Neural progenitor cell (in vitro differentiated cells): ENCODE results near the gene NCEH1. TPM values are rescaled to one million over a fixed set of nuclear protein-coding genes. Genes with fewer than 3 reads are reported as not detected.

Experiments used
- DNase-seq: peaks from one replicate; pipeline ENCODE4 v3.0.0-alpha.2; 2016; ENCODE audit warnings: low spot score
- H2AFZ ChIP-seq: fragments of 200-600 bp; sonication (generic); replicated peaks from 2 replicates; pipeline ENCODE4 v1.6.1; 2016; ENCODE audit warnings: antibody characterized with exemption
- H3F3A ChIP-seq: fragments of 200-600 bp; sonication (generic); 2 replicates; pipeline ENCODE4 v1.6.1; 2016; ENCODE audit warnings: antibody characterized with exemption, low read depth
- H3K27ac ChIP-seq: fragments of 200-600 bp; sonication (generic); 2 replicates; pipeline ENCODE4 v1.5.1; 2016; ENCODE audit warnings: mild to moderate bottlenecking
- H3K27me3 ChIP-seq: fragments of 200-600 bp; sonication (generic); 2 replicates; pipeline ENCODE4 v1.6.1; 2016; ENCODE audit warnings: mild to moderate bottlenecking, moderate library complexity
- H3K36me3 ChIP-seq: fragments of 200-600 bp; sonication (generic); 2 replicates; pipeline ENCODE4 v1.5.1; 2016
- H3K4me1 ChIP-seq: fragments of 200-600 bp; sonication (generic); 2 replicates; pipeline ENCODE4 v1.6.1; 2016; ENCODE audit warnings: mixed run types
- H3K4me2 ChIP-seq: fragments of 200-600 bp; sonication (generic); 2 replicates; pipeline ENCODE4 v1.6.1; 2016
- H3K4me3 ChIP-seq: fragments of 200-600 bp; sonication (generic); 2 replicates; pipeline ENCODE4 v1.5.1; 2016
- H3K79me2 ChIP-seq: fragments of 200-600 bp; sonication (generic); 2 replicates; pipeline ENCODE4 v1.6.1; 2016; ENCODE audit warnings: low read depth
- H3K9ac ChIP-seq: fragments of 200-600 bp; sonication (generic); 2 replicates; pipeline ENCODE4 v1.6.1; 2016
- H3K9me3 ChIP-seq: fragments of 200-600 bp; sonication (generic); 2 replicates; pipeline ENCODE4 v1.5.1; 2016; ENCODE audit warnings: low read depth
- H4K20me1 ChIP-seq: fragments of 200-600 bp; sonication (generic); 2 replicates; pipeline ENCODE4 v1.6.1; 2016; ENCODE audit warnings: low read depth
- H3K27ac Mint-ChIP-seq: 3 replicates; pipeline ENCODE4 v1.8.0; 2021; ENCODE audit warnings: mixed read lengths
- H3K27me3 Mint-ChIP-seq: 2 replicates; pipeline ENCODE4 v1.8.0; 2022; ENCODE audit warnings: low read depth, mild to moderate bottlenecking, inconsistent platforms, moderate library complexity, mixed read lengths; ENCODE audit not compliant: insufficient read depth
- H3K36me3 Mint-ChIP-seq: 3 replicates; pipeline ENCODE4 v1.8.0; 2021; ENCODE audit warnings: mixed read lengths
- H3K4me1 Mint-ChIP-seq: 3 replicates; pipeline ENCODE4 v1.8.0; 2021; ENCODE audit warnings: mixed read lengths
- H3K4me3 Mint-ChIP-seq: 3 replicates; pipeline ENCODE4 v1.8.0; 2021; ENCODE audit warnings: mild to moderate bottlenecking, moderate library complexity, mixed read lengths
- H3K9me3 Mint-ChIP-seq: 3 replicates; pipeline ENCODE4 v1.8.0; 2020; ENCODE audit warnings: mixed read lengths
- CTCF ChIP-seq: fragments of 200-600 bp; sonication (generic); IDR thresholded peaks from 2 replicates; pipeline ENCODE4 v1.5.1; 2017; ENCODE audit warnings: antibody characterized with exemption, mild to moderate bottlenecking
- EZH2 ChIP-seq: fragments of 200-600 bp; sonication (generic); IDR thresholded peaks from 2 replicates; pipeline ENCODE4 v1.6.1; 2017; ENCODE audit warnings: antibody characterized with exemption, mild to moderate bottlenecking, moderate library complexity
- EZH2phosphoT487 ChIP-seq: fragments of 200-600 bp; sonication (generic); IDR thresholded peaks from 2 replicates; pipeline ENCODE4 v1.6.1; 2017; ENCODE audit warnings: antibody characterized with exemption
- total RNA-seq: library from RNA; depleted of rRNA; stranded (reverse); fragments of >200 nt; gene quantifications from 2 replicates; pipeline ENCODE4 v1.2.3, GENCODE V29; 2015; ENCODE audit warnings: low replicate concordance

NCEH1 gene
- total RNA-seq, 1 donor from 2014 or later = 7.7 TPM

- Histone ChIP-seq H3K9ac (no peak overlapping the region), H3K4me1 (no peaks in the 10 kb centered on the region)
Observed at GRCh38 chr3:172586436-172586835, 124.4 kb downstream of the NCEH1 start.

GRCh38 chr3:172585954-172586353 lies 124.9 kb downstream of the NCEH1 start:
- Histone ChIP-seq H3K4me2 (no peak overlapping the region), H3K4me3 (no peak overlapping the region), H3K36me3 (no peaks in the 10 kb centered on the region), H3K27me3 (no peaks in the 10 kb centered on the region), H4K20me1 (no peaks in the 10 kb centered on the region), H3K4me1 (no peaks in the 10 kb centered on the region), H3K9me3 (no peaks in the 10 kb centered on the region), H3F3A (no peaks in the 10 kb centered on the region), H3K9ac (no peak overlapping the region), H2AFZ (no peak overlapping the region), H3K79me2 (no peaks in the 10 kb centered on the region), H3K27ac (no peak overlapping the region)
- Mint-ChIP-seq H3K27me3 (no peaks in the 10 kb centered on the region), H3K27ac (no peak overlapping the region), H3K4me3 (no peak overlapping the region), H3K9me3 (no peaks in the 10 kb centered on the region), H3K36me3 (no peaks in the 10 kb centered on the region), H3K4me1 (no peaks in the 10 kb centered on the region)
- no peak for TF ChIP-seq EZH2
- no peak for TF ChIP-seq CTCF
- TF ChIP-seq EZH2phosphoT487 = no peak
- DNase-seq = no peak

More at GRCh38 chr3:172586436-172586835, 124.4 kb downstream of the NCEH1 start:
- H3K4me2 ChIP-seq = no peak overlapping the region
- no peak overlapping the region for H2AFZ ChIP-seq
- H3K4me3 ChIP-seq = no peak overlapping the region
- no peaks in the 10 kb centered on the region for H3K27me3 ChIP-seq
- no peaks in the 10 kb centered on the region for H3K36me3 ChIP-seq
- Mint-ChIP-seq H3K36me3 (no peaks in the 10 kb centered on the region), H3K4me3 (no peak overlapping the region), H3K27me3 (no peaks in the 10 kb centered on the region), H3K27ac (no peak overlapping the region), H3K4me1 (no peaks in the 10 kb centered on the region), H3K9me3 (no peaks in the 10 kb centered on the region)
- no peaks in the 10 kb centered on the region for H3K79me2 ChIP-seq
- TF ChIP-seq EZH2phosphoT487 = no peak
- no peak for TF ChIP-seq CTCF
- TF ChIP-seq EZH2 = no peak
- H3F3A ChIP-seq = no peaks in the 10 kb centered on the region
- H4K20me1 ChIP-seq = no peaks in the 10 kb centered on the region
- DNase-seq = no peak
- no peaks in the 10 kb centered on the region for H3K9me3 ChIP-seq
- H3K27ac ChIP-seq = no peak overlapping the region

DNA sequence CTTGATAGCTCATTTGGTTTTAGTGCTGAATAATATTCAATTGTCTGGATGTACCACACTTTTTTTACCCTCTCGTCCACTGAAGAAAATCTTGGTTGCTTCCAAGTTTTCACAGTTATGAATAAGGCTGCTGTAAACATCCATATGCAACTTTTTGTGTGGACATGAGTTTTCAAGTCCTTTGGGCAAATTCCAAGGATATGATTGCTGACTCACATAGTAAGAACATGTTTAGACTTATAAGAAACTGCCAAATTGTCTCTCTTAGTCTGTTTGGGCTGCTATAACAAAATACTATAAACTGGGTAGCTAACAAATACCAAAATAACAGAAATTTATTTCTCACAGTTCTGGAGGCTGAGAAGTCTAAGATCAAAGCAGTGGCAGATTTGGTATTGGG lies 128.2 kb downstream of the NCEH1 start:
- Histone ChIP-seq H3F3A (no peaks in the 10 kb centered on the region), H3K4me1 (no peaks in the 10 kb centered on the region), H3K4me2 (no peak overlapping the region), H3K36me3 (no peaks in the 10 kb centered on the region), H3K4me3 (no peak overlapping the region), H3K27ac (no peak overlapping the region), H2AFZ (no peak overlapping the region), H3K27me3 (no peaks in the 10 kb centered on the region), H3K9ac (no peak overlapping the region), H3K9me3 (no peaks in the 10 kb centered on the region), H4K20me1 (no peaks in the 10 kb centered on the region), H3K79me2 (no peaks in the 10 kb centered on the region)
- Mint-ChIP-seq H3K4me3 (no peak overlapping the region), H3K36me3 (no peaks in the 10 kb centered on the region), H3K27ac (no peak overlapping the region), H3K27me3 (peaks cover 3% of the 10 kb centered on the region), H3K9me3 (no peaks in the 10 kb centered on the region), H3K4me1 (no peaks in the 10 kb centered on the region)
- DNase-seq = no peak
- no peak for TF ChIP-seq CTCF

DNA sequence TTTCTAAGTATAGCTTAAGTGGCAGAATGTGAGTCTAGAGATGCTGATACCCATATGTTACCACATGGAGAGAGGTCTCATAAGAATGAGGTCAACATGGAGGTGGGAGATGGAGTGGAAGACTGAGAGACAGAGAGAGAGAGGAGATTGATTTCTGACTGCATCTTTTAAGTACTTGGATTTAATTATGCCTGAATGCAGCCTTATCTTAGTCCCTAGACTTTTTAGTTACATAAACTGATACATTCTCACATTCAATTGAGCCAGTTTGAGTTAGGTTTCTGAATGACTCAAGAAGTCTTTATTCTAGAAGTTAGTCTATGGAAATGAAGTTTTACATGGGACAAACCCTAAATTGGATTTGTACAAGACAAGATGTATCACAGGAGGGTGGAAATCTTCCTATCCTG lies 129.1 kb downstream of the NCEH1 start:
- H3K9ac ChIP-seq = no peak overlapping the region
- H3K4me3 Mint-ChIP-seq = no peak overlapping the region
- H3K4me1 ChIP-seq = no peaks in the 10 kb centered on the region
- TF ChIP-seq CTCF = no peak
- TF ChIP-seq EZH2 = no peak
- TF ChIP-seq EZH2phosphoT487 = no peak
- no peak overlapping the region for H3K27ac ChIP-seq
- H2AFZ ChIP-seq = no peak overlapping the region
- no peak overlapping the region for H3K4me2 ChIP-seq
- no peaks in the 10 kb centered on the region for H3F3A ChIP-seq
- no peaks in the 10 kb centered on the region for H3K4me1 Mint-ChIP-seq
- H3K27ac Mint-ChIP-seq = no peak overlapping the region
- H3K36me3 ChIP-seq = no peaks in the 10 kb centered on the region
- H3K9me3 ChIP-seq = no peaks in the 10 kb centered on the region
- H3K79me2 ChIP-seq = no peaks in the 10 kb centered on the region
- no peak for DNase-seq
- no peaks in the 10 kb centered on the region for H3K27me3 ChIP-seq
- H3K9me3 Mint-ChIP-seq = no peaks in the 10 kb centered on the region
- H3K36me3 Mint-ChIP-seq = no peaks in the 10 kb centered on the region
- H3K27me3 Mint-ChIP-seq = peaks cover 3% of the 10 kb centered on the region
- H3K4me3 ChIP-seq = no peak overlapping the region
- no peaks in the 10 kb centered on the region for H4K20me1 ChIP-seq
